Measurements from ENCODE around the gene MACROD1. TPM values are rescaled to one million over a fixed set of nuclear protein-coding genes. Genes with fewer than 3 reads are reported as not detected.

The MACROD1 gene
- total and polyA plus RNA-seq, 9 of the 15 experiments (the other 6 are each of a cell fraction or from before 2014, with no cell fraction given), result 1.1 to 60.0 (median 26.4) TPM

- TF ChIP-seq, protein P1, sequence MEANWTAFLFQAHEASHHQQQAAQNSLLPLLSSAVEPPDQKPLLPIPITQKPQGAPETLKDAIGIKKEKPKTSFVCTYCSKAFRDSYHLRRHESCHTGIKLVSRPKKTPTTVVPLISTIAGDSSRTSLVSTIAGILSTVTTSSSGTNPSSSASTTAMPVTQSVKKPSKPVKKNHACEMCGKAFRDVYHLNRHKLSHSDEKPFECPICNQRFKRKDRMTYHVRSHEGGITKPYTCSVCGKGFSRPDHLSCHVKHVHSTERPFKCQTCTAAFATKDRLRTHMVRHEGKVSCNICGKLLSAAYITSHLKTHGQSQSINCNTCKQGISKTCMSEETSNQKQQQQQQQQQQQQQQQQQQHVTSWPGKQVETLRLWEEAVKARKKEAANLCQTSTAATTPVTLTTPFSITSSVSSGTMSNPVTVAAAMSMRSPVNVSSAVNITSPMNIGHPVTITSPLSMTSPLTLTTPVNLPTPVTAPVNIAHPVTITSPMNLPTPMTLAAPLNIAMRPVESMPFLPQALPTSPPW (CRISPR knock-in tag; IDR thresholded peaks at IDR 0.05), result peak; percentile 93
- TF ChIP-seq DDX20 (tag; IDR thresholded peaks at IDR 0.05; ENCODE audit: low read depth) (no peak), ZBED1 (IDR thresholded peaks at IDR 0.05) (no peak), CC2D1A (IDR thresholded peaks at IDR 0.05) (peak; percentile 9; the same call in 1 of the 2 replicates), TARDBP (IDR thresholded peaks at IDR 0.05) (no peak), ASH1L (IDR thresholded peaks at IDR 0.05; ENCODE audit: borderline replicate concordance, low read depth, partially characterized antibody) (no peak), E2F5 (CRISPR knock-in tag; IDR thresholded peaks at IDR 0.05) (0 out of 2 replicates have a peak, but pooled peaks have one; percentile 30), NFXL1 (CRISPR knock-in tag; IDR thresholded peaks at IDR 0.05) (no peak), RFX7 (CRISPR knock-in tag; IDR thresholded peaks at IDR 0.05) (no peak), MEF2D (tag; conservative IDR thresholded peaks at IDR 0.05; ENCODE audit: low read depth) (no peak), ZZZ3 (IDR thresholded peaks at IDR 0.05) (no peak), ETV5 (CRISPR knock-in tag; IDR thresholded peaks at IDR 0.05; ENCODE audit: low read depth) (peak; percentile 95), CAMTA2 (CRISPR knock-in tag; conservative IDR thresholded peaks at IDR 0.05) (no peak), SRF (CRISPR knock-in tag; IDR thresholded peaks at IDR 0.05) (no peak), BCLAF1 (IDR thresholded peaks at IDR 0.05; ENCODE audit: borderline replicate concordance in 1 of 2, control insufficient read depth in 1 of 2, low read depth in 2 of 2, low read length in 1 of 2) (0 out of 4 replicates have a peak, but pooled peaks of 1 of the 2 experiments have one; percentile 68), ZNF24 (IDR thresholded peaks at IDR 0.05) (no peak)
- TF ChIP-seq, protein P2, sequence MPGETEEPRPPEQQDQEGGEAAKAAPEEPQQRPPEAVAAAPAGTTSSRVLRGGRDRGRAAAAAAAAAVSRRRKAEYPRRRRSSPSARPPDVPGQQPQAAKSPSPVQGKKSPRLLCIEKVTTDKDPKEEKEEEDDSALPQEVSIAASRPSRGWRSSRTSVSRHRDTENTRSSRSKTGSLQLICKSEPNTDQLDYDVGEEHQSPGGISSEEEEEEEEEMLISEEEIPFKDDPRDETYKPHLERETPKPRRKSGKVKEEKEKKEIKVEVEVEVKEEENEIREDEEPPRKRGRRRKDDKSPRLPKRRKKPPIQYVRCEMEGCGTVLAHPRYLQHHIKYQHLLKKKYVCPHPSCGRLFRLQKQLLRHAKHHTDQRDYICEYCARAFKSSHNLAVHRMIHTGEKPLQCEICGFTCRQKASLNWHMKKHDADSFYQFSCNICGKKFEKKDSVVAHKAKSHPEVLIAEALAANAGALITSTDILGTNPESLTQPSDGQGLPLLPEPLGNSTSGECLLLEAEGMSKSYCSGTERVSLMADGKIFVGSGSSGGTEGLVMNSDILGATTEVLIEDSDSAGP (CRISPR knock-in tag; IDR thresholded peaks at IDR 0.05), result no peak
- TF ChIP-seq, protein P3, sequence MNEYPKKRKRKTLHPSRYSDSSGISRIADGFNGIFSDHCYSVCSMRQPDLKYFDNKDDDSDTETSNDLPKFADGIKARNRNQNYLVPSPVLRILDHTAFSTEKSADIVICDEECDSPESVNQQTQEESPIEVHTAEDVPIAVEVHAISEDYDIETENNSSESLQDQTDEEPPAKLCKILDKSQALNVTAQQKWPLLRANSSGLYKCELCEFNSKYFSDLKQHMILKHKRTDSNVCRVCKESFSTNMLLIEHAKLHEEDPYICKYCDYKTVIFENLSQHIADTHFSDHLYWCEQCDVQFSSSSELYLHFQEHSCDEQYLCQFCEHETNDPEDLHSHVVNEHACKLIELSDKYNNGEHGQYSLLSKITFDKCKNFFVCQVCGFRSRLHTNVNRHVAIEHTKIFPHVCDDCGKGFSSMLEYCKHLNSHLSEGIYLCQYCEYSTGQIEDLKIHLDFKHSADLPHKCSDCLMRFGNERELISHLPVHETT (CRISPR knock-in tag; conservative IDR thresholded peaks at IDR 0.05 in 1 of 2, IDR thresholded peaks at IDR 0.05 in 1 of 2), result peak in 1 of 2 experiments; percentile 84; a peak in 2 of 4 replicates
Observed at GRCh38 chr11:64207256-64208085, 41.6 kb upstream of the MACROD1 start (continued).
